LNCaP clone FGC (cell line): ENCODE results near the gene MTPN.

Source experiments
- DNase-seq: peaks from one replicate; pipeline ENCODE4 v3.0.0-alpha.2; 2011; ENCODE audit warnings: low read depth
- H3K4me3 ChIP-seq: 2 replicates; pipeline ENCODE4 v1.5.1; 2011; ENCODE audit warnings: mild to moderate bottlenecking, low read depth, low read length, control low read depth
- CTCF ChIP-seq: IDR thresholded peaks from 2 replicates; pipeline ENCODE4 v1.5.1; 2012; ENCODE audit warnings: mild to moderate bottlenecking; ENCODE audit not compliant: control insufficient read depth, insufficient read depth; ENCODE audit errors: extremely low read depth

The MTPN gene

DNA sequence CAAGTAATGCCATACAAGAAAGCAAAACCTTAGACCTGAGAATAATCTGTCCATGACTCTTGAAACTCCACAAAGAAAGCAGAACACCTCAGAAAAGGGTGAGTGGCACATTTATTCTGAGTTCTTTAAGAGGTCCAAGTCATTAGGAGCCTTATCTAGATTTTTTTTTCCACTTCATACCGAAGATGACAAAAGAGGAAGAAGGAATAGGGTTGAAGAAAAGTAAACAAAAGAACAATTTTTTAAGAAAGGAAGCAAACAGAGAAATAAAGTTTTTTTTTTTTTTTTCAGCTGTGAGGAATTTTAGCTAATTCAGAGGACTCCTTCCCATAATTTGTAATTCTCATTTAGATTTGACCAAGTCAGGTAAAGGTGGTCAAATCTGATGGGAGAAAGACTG, 13.1 kb upstream of the MTPN start:
- H3K4me3 ChIP-seq: no peak overlapping the region
- no peak for TF ChIP-seq CTCF
- DNase-seq: no peak

- H3K4me3 ChIP-seq: no peak overlapping the region
- DNase-seq: no peak
- TF ChIP-seq CTCF: no peak
Observed at GRCh38 chr7:135981958-135982646, 4.9 kb upstream of the MTPN start.

DNA sequence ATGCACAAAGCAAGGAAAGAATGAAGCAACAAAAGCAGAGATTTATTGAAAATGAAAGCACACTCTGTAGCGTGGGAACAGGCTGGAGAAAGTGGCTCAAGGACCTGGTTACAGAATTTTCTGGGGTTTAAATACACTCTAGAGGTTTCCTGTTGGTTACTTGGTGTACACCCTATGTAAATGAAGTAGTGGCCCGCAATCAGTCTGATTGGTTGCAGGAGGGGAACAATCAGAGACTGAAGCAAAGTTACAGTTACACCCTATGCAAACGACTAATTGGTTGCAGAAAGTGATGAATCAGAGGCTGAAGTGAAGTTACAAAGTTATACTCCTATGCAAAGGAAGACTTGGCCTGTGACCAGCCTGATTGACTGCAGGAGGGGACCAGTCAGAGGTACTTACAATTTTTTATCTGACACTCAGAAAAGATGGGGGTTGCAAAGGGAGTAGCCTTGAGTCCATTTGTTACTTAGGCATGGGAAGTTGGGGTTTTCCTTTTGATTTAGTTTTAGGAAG, 3.6 kb upstream of the MTPN start:
- no peak for DNase-seq
- no peak overlapping the region for H3K4me3 ChIP-seq
- TF ChIP-seq CTCF: no peak

- no peak for DNase-seq
- no peak overlapping the region for H3K4me3 ChIP-seq
- no peak for TF ChIP-seq CTCF
Observed at GRCh38 chr7:135980012-135980551, 2.9 kb upstream of the MTPN start.

GRCh38 chr7:135979471-135980011, 2.4 kb upstream of the MTPN start:
- DNase-seq: no peak
- no peak for TF ChIP-seq CTCF
- no peak overlapping the region for H3K4me3 ChIP-seq

GRCh38 chr7:135978624-135979023, 1.5 kb upstream of the MTPN start:
- no peak for DNase-seq
- TF ChIP-seq CTCF: no peak
- no peak overlapping the region for H3K4me3 ChIP-seq

DNA sequence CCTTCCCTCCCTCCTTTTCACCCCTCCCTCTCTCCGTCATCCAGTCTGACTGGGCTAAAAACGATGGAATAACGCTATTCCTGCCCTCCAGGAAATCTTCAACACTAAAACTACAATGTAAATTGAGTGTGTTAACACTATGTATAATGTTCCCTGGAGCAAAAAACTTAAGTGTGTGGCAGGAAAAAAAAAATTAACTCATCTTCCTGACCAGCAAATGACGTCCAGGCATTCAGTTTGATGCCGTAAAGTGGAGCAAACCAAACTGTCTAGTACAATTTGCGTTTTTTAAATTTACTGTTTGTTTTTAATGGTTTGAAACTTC, 545 bp upstream of the MTPN start:
- TF ChIP-seq CTCF: no peak
- DNase-seq: no peak
- peak overlapping the region; percentile 62 for H3K4me3 ChIP-seq
